NCI-H82 treated with DMSO at 0.1 percent for 48 hours (cell line): Measurements from ENCODE around the gene AOC2.
"Not testable (repeated sequence)": the region's sequence is repeated elsewhere in the genome, so short reads cannot be mapped to it uniquely, and the experiment has no call there.

Experiments
- DNase-seq: peaks from one replicate; lab custom pipeline; 2025; ENCODE audit not compliant: unreplicated experiment; lab: John Stamatoyannopoulos, UW

Gene AOC2

GRCh38 chr17:42880776-42881310 is 36.5 kb downstream of the AOC2 start:
- DNase-seq: no peak

- DNase-seq: not testable (repeated sequence)
These were observed 37.3 kb downstream of the AOC2 start for GRCh38 chr17:42881706-42882105.

GRCh38 chr17:42882166-42882565 is 37.8 kb downstream of the AOC2 start:
- DNase-seq: no peak

GRCh38 chr17:42883802-42884558 is 39.6 kb downstream of the AOC2 start:
- DNase-seq: no peak

- DNase-seq: not testable (repeated sequence)
These were observed 41.4 kb downstream of the AOC2 start for GRCh38 chr17:42885806-42886205.

- no peak for DNase-seq
These were observed 42.1 kb downstream of the AOC2 start for GRCh38 chr17:42886283-42887176.

- DNase-seq: no peak
These were observed 45.4 kb downstream of the AOC2 start for GRCh38 chr17:42889809-42890208.

- no peak for DNase-seq
These were observed 47.3 kb downstream of the AOC2 start for GRCh38 chr17:42891539-42892152.

- no peak for DNase-seq
These were observed 49.0 kb downstream of the AOC2 start for GRCh38 chr17:42893359-42893758.

GRCh38 chr17:42894283-42895184 is 50.2 kb downstream of the AOC2 start:
- no peak for DNase-seq

GRCh38 chr17:42895185-42895555 is 50.8 kb downstream of the AOC2 start:
- no peak for DNase-seq

- no peak for DNase-seq
These were observed 53.9 kb downstream of the AOC2 start for GRCh38 chr17:42898147-42898811.

GRCh38 chr17:42899981-42900380 is 55.6 kb downstream of the AOC2 start:
- not testable (repeated sequence) for DNase-seq
